GM19328 (cell line): Measurements from ENCODE around the gene RAD1.
A peak's percentile ranks its signal among the peaks of the same experiment; 100 is the strongest.

ENCODE experiments used
- ATAC-seq: cut with Tn5 transposase; IDR thresholded peaks from one replicate; pipeline ENCODE4 v1.9.1; 2021; ENCODE audit warnings: mild to moderate bottlenecking, moderate library complexity; ENCODE audit not compliant: unreplicated experiment

The RAD1 gene

GRCh38 chr5:34916518-34916917, 1.2 kb upstream of the RAD1 start:
- ATAC-seq: no peak

GRCh38 chr5:34915856-34916192, 520 bp upstream of the RAD1 start:
- ATAC-seq: peak; percentile 7

GRCh38 chr5:34914671-34915138, 599 bp downstream of the RAD1 start:
- ATAC-seq: peak; percentile 5

- no peak for ATAC-seq
These were observed 2.2 kb downstream of the RAD1 start for GRCh38 chr5:34913072-34913471.

GRCh38 chr5:34905564-34905963, 9.7 kb downstream of the RAD1 start:
- no peak for ATAC-seq

GRCh38 chr5:34903260-34903659, 12.0 kb downstream of the RAD1 start:
- no peak for ATAC-seq

- no peak for ATAC-seq
These were observed 14.7 kb downstream of the RAD1 start for GRCh38 chr5:34900652-34901051.

- no peak for ATAC-seq
These were observed 16.2 kb downstream of the RAD1 start for GRCh38 chr5:34899066-34899465.

GRCh38 chr5:34898258-34898895, 16.9 kb downstream of the RAD1 start:
- peak; percentile 59 for ATAC-seq

GRCh38 chr5:34897646-34898045, 17.7 kb downstream of the RAD1 start:
- no peak for ATAC-seq

GRCh38 chr5:34895641-34896419, 19.5 kb downstream of the RAD1 start:
- ATAC-seq: no peak

- no peak for ATAC-seq
These were observed 20.6 kb downstream of the RAD1 start for GRCh38 chr5:34894716-34895115.

- no peak for ATAC-seq
These were observed 22.9 kb downstream of the RAD1 start for GRCh38 chr5:34892414-34892813.

GRCh38 chr5:34891981-34892380, 23.3 kb downstream of the RAD1 start:
- no peak for ATAC-seq

GRCh38 chr5:34889394-34889793, 25.9 kb downstream of the RAD1 start:
- ATAC-seq: no peak

- no peak for ATAC-seq
These were observed 28.7 kb downstream of the RAD1 start for GRCh38 chr5:34886392-34887119.

GRCh38 chr5:34881246-34881645, 34.1 kb downstream of the RAD1 start:
- ATAC-seq: no peak

GRCh38 chr5:34876275-34876674, 39.0 kb downstream of the RAD1 start:
- ATAC-seq: no peak

GRCh38 chr5:34870382-34870781, 44.9 kb downstream of the RAD1 start:
- ATAC-seq: no peak

GRCh38 chr5:34869256-34869655, 46.0 kb downstream of the RAD1 start:
- no peak for ATAC-seq

GRCh38 chr5:34868791-34869190, 46.5 kb downstream of the RAD1 start:
- ATAC-seq: no peak

GRCh38 chr5:34867660-34868059, 47.6 kb downstream of the RAD1 start:
- no peak for ATAC-seq
